Globus pallidus (tissue), 1 donor: ENCODE results near the gene PIP4K2C.

Experiments used
- DNase-seq: peaks from one replicate; pipeline ENCODE4 v3.0.0-alpha.2; 2015; ENCODE audit warnings: low spot score

The PIP4K2C gene

GRCh38 chr12:57590864-57591781 is at the start of gene PIP4K2C:
Gene PIP4K2C (plus strand): TSS chr12:57591192. CDS start chr12:57591290, 98 bp downstream.
- DNase-seq = peak; percentile 74

- no peak for DNase-seq
These were observed 49.3 kb upstream of the PIP4K2C start for GRCh38 chr12:57541717-57542116.

GRCh38 chr12:57543581-57543980 is 47.4 kb upstream of the PIP4K2C start:
- DNase-seq = no peak

DNA sequence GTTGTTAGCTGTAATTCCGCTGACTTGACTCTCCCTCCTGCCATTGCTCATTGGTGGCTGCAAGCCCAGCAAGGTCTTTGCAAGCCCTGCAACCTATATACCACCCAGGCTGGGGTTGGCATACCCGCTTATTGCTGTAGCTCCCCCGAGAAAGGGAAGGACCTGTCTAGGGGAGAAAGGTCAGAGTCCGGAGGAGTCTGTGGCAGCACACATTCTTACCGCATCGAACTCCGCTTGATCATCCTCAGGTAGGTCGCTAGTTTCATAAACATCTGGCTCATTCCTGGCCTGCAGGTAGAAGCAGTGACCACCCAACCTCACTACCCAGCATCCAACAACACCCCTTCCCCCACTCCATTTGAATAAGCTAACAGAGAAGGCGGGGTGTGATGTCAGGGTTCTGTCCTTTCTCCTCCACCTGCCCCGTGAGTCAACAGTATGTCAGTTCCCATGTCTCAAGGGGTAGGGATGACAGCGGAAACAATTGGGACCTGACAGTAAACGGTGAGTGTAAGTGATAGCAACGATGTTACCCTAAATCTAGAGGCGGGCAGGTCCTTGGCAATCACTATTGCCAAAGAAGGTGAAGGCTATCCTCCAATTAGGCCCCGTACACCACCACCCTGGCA is 45.1 kb upstream of the PIP4K2C start:
- DNase-seq = no peak

DNA sequence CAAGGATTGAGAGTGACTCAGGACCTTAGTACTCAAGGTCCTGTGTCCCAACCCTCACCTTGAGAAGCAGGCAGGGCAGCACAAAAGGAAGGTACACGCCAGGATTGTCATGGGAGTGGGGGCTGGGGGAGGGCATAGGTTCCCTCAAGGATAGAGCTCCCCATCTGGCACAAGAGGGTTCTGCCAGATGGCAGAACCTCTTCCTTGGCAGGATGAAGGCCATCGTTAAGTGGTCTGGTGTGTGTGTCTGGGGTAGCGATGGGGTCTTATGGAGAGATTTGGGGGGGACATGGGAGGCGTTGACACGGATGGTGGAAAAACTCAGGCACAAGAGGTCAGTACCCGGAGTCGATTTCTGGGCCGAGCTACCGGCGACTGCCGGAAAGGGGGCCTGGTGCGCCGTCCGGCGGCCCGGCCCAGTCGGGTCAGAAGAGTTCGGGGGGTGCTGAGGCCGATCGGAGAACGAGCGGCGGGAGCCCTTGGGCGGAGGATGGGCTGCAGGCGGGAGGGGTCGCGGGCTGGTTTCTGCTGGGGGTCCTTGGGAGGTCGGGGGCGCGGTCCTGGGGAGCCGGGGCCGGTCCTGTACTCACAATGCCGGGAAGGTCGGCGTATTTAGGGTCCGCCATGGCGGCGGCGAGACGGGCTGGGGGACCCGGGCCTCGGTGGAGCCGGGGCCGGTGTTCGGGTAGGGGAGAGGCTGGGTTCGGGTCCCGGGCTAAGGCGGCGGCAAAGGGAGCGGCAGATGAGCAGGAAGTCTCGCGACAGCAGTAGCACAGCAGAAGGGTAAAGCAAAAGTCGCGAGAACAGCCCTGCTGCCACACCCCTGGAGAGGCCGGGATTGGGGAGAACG is 44.3 kb upstream of the PIP4K2C start, which contains the start of gene DCTN2:
DCTN2 (minus strand) TSS at position 755 of the 850 bp plus-strand sequence; CDS start at position 626, 129 bp downstream.
- peak; percentile 96 for DNase-seq

DNA sequence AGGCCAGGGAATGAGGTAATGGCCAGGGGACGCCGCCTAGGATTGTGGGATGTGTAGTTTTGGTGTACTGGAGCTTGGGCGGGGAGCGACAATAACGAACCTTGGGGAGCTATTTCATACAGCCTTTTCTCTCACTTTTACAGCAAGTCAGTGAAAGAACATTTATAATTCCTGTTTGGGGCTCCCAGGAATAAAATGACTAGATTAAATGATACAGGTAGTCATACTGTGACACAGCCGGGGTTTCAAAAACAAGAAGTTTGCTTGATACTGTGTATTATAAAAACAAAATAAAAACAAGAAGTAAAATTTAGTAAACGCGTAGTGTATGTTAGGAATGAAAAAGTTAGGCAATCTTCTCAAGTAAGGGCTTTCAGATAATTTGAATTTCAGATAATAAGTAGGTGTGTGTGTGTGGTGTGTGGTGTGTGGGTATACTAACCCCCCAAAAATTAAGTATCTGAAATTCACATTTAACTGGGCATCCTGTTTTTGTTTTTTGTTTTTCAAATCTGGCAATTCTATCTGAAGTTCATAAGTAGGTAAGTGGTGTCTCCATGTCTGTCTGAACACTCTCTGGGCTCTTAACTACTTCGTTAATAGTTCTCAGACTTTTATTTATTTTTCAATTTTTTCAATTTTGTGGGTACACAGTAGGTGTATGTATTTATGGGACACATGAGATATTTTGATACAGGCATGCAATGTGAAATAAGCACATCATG is 43.5 kb upstream of the PIP4K2C start:
- no peak for DNase-seq

- DNase-seq = no peak
These were observed 43.0 kb upstream of the PIP4K2C start for GRCh38 chr12:57548013-57548315.

- DNase-seq = no peak
These were observed 42.5 kb upstream of the PIP4K2C start for GRCh38 chr12:57548488-57548887.

DNA sequence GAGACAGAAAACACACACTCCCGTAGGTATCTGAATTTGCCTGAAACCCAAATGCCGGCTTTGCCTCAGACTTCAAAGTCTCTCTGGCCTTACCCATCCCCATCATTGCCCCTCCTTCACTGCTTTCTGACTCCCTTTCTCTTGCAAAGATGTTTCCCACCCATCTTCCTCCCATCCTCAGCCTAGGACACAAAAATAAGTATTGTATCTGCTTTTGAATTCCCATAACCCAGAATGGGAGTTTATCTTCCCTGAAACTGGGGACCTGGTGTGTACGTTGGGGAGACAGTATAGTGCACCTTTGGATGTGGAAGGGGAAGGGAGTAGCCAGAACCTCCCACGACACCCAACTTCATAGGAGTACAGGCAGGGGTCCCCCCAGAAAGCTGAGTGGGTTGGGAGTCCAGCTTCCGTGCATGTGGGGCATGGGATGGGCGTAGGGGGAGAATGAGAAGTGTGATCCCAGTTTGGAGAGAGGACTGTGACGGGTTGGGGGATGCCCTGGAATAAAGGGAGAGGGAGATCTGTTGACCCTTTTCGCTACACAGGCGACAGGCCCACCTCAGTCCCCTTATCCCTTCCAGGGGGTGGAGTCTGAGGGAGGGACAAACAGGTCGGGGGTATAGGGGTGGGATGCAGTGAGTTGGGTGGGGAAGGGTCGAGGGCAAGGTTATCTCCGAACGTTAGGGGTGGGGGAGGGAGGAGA is 41.6 kb upstream of the PIP4K2C start:
- DNase-seq = no peak

GRCh38 chr12:57549909-57550640 is 40.9 kb upstream of the PIP4K2C start, which contains the start of gene KIF5A:
Gene KIF5A (plus strand): TSS chr12:57550044. CDS start chr12:57550272, 228 bp downstream.
- peak; percentile 46 for DNase-seq

- DNase-seq = no peak
These were observed 40.1 kb upstream of the PIP4K2C start for GRCh38 chr12:57550641-57551549.

GRCh38 chr12:57551637-57552305 is 39.2 kb upstream of the PIP4K2C start:
- no peak for DNase-seq

- DNase-seq = no peak
These were observed 38.7 kb upstream of the PIP4K2C start for GRCh38 chr12:57552306-57552651.

- DNase-seq = no peak
These were observed 38.1 kb upstream of the PIP4K2C start for GRCh38 chr12:57552835-57553313.

DNA sequence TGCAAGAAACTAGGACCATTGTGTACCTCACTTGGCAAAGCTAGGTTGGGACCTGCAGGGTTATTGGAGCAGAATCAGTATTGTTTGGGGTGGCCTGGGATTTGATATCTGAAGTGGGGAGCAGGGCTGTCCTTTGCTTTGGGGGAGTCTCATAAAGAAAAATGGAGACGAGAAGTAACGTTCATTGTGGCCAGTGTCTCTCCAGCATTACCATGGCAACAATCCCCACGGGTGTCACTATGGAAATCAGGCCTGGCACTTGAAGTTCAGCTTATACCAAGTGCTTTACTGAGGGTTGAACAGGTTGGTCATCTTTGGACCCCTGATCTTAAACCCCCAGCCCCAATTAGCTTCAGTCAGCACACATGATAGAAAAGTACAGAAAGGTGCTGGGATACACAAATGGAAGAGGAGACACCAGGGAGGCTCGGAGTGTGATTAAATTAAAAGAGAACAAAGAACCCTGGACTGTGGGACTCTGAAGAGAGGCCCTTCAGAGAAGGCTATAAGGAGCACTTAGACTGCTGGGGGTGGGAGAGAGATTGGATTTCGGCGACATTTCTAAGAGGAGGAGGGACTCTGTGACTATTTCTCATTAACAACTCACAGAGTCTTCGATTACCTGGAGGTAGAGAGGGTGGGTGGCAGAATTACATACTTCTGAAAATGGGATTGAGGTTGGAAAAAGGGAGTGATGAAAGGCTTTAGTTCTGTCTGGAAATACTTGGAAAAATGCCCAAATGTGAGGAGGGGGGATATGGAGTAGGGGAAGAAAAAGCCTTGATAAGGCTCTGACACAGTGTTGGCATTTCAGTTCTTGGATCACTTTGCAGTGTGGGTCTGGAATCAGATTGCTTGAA is 37.4 kb upstream of the PIP4K2C start:
- DNase-seq = no peak

DNA sequence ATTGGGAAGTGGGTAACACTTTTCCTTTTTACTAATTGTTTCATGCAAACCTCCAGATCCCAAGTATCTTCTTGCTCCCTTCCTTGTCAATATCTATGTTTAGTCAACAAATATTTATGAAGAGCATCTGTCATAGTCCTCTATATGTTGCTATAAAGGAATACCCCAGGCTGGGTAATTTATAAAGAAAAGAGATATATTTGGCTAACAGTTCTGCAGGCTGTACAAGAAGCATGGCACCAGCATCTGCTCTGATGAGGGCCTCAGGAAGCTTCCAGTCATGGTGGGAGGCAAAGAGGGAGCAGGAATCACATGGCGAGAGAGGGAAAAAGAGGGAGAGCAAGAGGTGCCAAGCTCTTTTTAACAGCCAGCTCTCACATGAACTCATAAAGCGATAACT is 36.5 kb upstream of the PIP4K2C start:
- DNase-seq = no peak

DNA sequence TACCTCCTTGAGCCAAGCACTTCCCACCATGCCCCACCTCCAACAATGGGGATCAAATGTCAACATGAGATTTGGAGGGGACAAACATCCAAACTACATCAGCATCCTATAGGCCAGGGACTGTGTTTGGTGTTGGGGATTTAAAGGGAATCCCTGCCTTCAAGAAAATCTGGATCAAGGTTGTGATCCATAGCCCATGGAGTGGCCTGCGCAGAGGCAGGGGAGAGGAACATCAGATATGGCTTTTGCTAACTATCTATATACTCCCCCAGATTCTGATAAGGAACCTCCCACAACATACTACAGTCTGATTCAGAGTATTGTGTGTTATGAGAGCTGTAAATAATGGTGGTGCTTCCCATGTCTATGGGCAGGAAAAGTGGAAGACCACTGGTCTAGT is 36.1 kb upstream of the PIP4K2C start:
- DNase-seq = no peak

- no peak for DNase-seq
These were observed 32.1 kb upstream of the PIP4K2C start for GRCh38 chr12:57558864-57559263.
